ENCODE measurements around the gene OPCML. TPM values are rescaled to one million over a fixed set of nuclear protein-coding genes. Genes with fewer than 3 reads are reported as not detected.

The OPCML gene
- total RNA-seq, 1 donor from 2014 or later: not detected

DNA sequence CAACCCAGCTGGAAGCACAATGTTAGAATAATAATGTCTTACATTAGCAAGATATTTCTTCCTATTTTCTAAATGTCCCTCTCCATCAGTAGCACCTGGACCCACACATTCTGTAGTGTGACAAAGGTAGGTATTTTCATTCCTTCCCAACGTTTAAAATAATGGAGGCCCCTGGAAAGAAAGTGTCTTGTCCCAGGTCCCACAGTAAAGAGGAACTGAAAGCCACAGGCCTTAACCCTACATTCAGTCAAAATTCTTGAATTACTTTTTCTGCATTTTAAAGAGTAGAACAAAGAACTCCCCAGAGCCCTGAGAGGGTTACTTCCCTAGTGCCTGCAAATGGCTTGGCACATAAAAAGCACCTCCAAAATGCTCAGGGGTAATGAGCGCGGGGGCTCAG, 26.3 kb downstream of the OPCML start:
- TF ChIP-seq, protein P1, sequence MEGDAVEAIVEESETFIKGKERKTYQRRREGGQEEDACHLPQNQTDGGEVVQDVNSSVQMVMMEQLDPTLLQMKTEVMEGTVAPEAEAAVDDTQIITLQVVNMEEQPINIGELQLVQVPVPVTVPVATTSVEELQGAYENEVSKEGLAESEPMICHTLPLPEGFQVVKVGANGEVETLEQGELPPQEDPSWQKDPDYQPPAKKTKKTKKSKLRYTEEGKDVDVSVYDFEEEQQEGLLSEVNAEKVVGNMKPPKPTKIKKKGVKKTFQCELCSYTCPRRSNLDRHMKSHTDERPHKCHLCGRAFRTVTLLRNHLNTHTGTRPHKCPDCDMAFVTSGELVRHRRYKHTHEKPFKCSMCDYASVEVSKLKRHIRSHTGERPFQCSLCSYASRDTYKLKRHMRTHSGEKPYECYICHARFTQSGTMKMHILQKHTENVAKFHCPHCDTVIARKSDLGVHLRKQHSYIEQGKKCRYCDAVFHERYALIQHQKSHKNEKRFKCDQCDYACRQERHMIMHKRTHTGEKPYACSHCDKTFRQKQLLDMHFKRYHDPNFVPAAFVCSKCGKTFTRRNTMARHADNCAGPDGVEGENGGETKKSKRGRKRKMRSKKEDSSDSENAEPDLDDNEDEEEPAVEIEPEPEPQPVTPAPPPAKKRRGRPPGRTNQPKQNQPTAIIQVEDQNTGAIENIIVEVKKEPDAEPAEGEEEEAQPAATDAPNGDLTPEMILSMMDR (IDR thresholded peaks at IDR 0.05): no peak
- Mint-ChIP-seq H3K9me3 (no peaks in the 10 kb centered on the region), H3K4me1 (no peaks in the 10 kb centered on the region), H3K4me3 (no peak overlapping the region), H3K27me3 (no peaks in the 10 kb centered on the region), H3K27ac (no peak overlapping the region), H3K36me3 (ENCODE audit: low read depth) (no peaks in the 10 kb centered on the region)
- no peak for ATAC-seq (ENCODE audit: low read depth)
- no peak for DNase-seq
- POLR2A ChIA-PET: no interaction called here
- CTCF ChIA-PET: no interaction called here
- intact Hi-C loops (cut with micrococcal nuclease): no loop called here

DNA sequence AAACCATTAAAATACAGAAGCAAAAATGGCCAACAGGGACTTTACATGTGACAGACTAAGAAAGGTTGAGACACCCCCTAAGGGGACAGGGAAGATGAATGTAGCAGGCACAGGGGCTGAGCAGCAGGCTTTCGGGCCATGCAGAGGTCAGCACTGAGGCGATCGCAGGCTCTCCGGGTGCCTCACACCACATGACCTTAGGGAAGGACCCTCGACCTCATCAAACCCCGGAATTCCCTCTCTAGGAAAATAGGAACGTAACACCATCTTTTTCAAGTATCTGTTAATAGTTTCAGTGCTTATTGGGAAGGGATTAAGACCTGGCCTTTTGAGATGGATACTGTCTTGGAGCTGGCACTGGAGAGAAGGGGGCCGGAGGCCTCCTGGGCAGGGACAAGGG, 27.4 kb downstream of the OPCML start:
- H3K4me3 Mint-ChIP-seq: no peak overlapping the region
- ChIA-PET POLR2A (no interaction called here), CTCF (no interaction called here)
- H3K27me3 Mint-ChIP-seq: no peaks in the 10 kb centered on the region
- H3K27ac Mint-ChIP-seq: no peak overlapping the region
- DNase-seq (no peak), ATAC-seq (ENCODE audit: low read depth) (no peak)
- TF ChIP-seq, protein P1 (IDR thresholded peaks at IDR 0.05): no peak
- H3K9me3 Mint-ChIP-seq: no peaks in the 10 kb centered on the region
- no peaks in the 10 kb centered on the region for H3K4me1 Mint-ChIP-seq
- H3K36me3 Mint-ChIP-seq (ENCODE audit: low read depth): no peaks in the 10 kb centered on the region
- intact Hi-C loops (cut with micrococcal nuclease): no loop called here

DNA sequence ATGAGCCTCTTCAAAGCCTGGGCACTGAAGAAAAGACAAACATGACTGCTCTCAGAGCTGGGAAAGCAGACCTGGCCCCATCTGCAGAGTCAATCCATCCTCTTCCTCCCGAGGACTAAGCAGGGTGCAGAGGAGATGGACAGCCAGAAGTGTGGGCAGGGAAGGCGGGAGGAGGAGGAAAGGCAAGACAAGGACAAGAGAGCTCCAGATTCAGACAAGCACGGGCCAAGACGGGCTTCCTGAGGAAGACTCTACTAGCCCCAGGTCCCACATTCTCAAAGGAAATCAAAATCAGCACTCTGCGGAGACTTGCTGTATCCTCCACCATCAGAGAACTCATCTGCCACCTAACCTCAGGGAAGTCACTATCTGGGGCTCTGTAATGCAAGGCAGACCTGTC, 28.5 kb downstream of the OPCML start:
- Mint-ChIP-seq H3K27me3 (no peaks in the 10 kb centered on the region), H3K36me3 (ENCODE audit: low read depth) (no peaks in the 10 kb centered on the region), H3K4me1 (no peaks in the 10 kb centered on the region), H3K27ac (no peak overlapping the region), H3K9me3 (no peaks in the 10 kb centered on the region), H3K4me3 (no peak overlapping the region)
- TF ChIP-seq, protein P1 (IDR thresholded peaks at IDR 0.05): no peak
- ATAC-seq (ENCODE audit: low read depth) (no peak), DNase-seq (no peak)
- CTCF ChIA-PET: no interaction called here
- POLR2A ChIA-PET: no interaction called here
- intact Hi-C loops (cut with micrococcal nuclease): no loop called here

DNA sequence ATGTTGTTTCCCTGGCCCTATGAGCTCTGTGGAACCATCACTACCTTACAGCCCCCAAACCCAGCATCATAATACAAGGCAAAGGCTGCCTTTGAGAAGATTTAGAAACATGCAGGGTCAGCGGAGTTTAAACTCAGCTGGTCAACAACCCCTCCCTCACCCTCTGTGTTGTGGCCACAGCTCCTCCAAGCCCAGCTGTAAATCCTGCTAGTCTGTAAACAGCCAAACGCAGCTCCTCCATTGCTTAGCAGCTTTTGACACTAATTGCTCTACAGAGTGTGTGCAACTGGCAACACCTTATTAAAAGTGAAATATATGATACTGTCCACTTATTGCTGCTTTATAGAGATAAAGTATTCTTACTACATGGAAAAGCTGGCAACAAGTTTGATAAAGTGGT, 29.1 kb downstream of the OPCML start:
- ChIA-PET POLR2A (no interaction called here), CTCF (no interaction called here)
- no peak for ATAC-seq (ENCODE audit: low read depth)
- DNase-seq: no peak
- Mint-ChIP-seq H3K27me3 (no peaks in the 10 kb centered on the region), H3K27ac (no peak overlapping the region), H3K36me3 (ENCODE audit: low read depth) (no peaks in the 10 kb centered on the region), H3K4me3 (no peak overlapping the region), H3K4me1 (no peaks in the 10 kb centered on the region), H3K9me3 (no peaks in the 10 kb centered on the region)
- TF ChIP-seq, protein P1 (IDR thresholded peaks at IDR 0.05): no peak
- intact Hi-C loops (cut with micrococcal nuclease): no loop called here

DNA sequence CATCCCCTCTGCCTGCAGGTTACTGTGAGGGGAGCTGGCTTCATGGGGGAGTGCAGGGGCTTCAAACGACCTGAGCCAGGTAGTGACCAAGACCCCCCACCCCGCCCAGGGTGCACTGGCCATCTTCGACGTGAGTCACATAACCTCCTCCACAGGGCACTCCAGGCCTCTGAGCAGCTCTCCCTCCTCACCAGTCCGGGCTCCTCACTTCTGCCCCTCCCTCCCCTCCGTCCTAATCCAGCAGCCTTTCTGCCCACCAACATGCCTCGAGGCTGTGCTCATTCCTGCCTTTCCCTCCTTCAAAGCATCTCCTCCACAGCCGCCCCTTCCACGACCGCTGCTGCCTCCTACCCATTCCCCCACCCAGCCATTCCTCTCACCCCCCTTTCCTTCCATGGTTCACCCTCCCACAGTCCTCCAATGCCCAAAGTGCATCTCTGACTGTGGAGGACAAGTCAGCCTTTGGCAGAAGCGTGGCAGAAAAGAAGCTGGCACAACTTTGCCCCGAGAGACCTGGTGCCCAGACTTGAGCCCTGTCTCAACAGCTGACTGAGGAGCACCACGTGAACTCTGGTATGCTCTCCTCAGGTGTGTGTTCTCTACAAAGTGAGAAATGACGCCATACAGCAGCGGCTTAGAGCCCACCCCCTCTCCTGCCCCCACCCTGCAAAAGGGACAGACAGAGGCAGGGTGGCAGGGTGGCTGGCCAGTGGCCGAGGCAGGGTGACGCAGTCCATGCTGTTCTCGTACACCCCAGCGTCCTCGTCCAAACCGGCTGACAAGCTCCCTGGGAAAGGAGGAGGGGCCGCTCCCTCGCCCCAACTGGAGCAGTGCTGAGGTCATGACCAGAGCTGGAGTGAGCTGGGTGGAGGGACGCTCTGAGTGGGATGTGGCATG, 30.4 kb downstream of the OPCML start:
- H3K27me3 Mint-ChIP-seq: no peaks in the 10 kb centered on the region
- no peak overlapping the region for H3K27ac Mint-ChIP-seq
- H3K9me3 Mint-ChIP-seq: no peaks in the 10 kb centered on the region
- DNase-seq: no peak
- intact Hi-C loops (cut with micrococcal nuclease): no loop called here
- ChIA-PET CTCF (no interaction called here), POLR2A (no interaction called here)
- ATAC-seq (ENCODE audit: low read depth): no peak
- H3K36me3 Mint-ChIP-seq (ENCODE audit: low read depth): no peaks in the 10 kb centered on the region
- TF ChIP-seq, protein P1 (IDR thresholded peaks at IDR 0.05): no peak
- H3K4me3 Mint-ChIP-seq: no peak overlapping the region
- no peaks in the 10 kb centered on the region for H3K4me1 Mint-ChIP-seq

All from activated B cell treated with CpG ODN at 0.5 μM for 24 hours (primary cell).